HG03097 (cell line): ENCODE measurements around the gene ACTC1.
"Not testable (repeated sequence)": the region's sequence is repeated elsewhere in the genome, so short reads cannot be mapped to it uniquely, and the experiment has no call there.

Experiments used
- ATAC-seq: cut with Tn5 transposase; IDR thresholded peaks from one replicate; pipeline ENCODE4 v1.9.1; 2021; ENCODE audit not compliant: unreplicated experiment, low FRiP score

Gene ACTC1

DNA sequence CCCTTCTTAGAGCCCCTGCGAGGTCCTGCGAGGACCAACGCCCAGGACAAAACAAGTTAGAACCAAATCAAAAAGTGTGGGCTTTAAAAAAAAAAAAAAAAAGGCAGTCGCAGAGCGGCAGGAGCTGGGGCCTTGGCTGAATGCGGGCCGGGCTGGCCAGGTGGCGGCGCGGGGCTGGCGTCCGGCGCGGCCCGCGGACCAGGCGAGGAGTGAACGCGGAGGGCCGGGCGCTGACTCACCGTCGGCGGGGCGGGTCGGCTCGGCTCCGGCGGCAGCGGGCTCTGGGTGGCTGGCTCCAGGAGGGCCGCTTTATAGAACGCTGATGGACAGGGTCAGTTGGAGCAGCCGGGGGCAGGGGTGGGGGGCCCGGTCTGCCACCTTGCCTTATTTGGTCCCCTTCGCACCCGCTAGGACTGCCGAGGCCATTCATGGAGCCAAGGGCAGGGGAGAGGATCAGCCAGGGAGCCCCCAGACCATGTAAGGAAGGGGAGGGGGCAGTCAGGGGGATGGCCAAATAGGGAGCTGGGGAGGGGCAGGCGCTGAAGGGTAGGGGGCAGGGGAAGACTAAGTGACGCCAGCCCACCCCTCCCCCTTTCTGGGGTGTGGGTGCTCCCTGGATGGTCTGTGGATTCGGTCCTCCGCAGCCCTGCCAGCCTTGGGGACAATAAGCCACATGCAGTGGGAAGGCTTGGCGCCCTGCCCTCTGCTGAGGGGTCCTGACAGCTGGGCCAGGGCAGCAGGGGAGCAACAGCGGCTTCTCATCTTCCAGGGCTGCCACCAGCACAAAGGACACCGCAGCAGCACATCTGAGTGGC lies at the start of gene ACTC1:
TSS of gene ACTC1 (minus strand) at position 283 of the 815 bp plus-strand sequence. CDS start 741 bp downstream, outside the sequence.
- ATAC-seq, result no peak

DNA sequence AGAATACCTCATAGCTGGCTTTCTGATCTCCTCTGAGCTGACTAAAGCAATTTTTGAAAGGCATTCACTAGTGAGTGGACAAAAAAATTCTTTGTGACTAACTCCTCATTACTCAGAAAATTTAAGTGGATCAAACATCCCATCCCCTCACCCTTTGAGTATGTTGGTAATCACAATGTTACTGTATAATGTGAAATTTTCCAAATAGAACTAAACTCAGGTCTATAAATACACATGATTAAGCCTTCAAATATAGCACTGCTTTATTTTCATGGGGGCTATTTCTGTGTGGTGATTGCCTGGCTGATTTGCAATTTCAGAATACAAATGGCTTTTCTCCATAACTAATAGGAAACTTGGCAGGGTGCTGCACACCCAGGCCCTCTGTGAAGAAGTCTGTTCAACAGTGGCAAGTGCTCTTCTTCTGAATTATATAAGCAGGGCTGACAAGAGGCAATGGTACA lies 45.9 kb upstream of the ACTC1 start:
- no peak for ATAC-seq

DNA sequence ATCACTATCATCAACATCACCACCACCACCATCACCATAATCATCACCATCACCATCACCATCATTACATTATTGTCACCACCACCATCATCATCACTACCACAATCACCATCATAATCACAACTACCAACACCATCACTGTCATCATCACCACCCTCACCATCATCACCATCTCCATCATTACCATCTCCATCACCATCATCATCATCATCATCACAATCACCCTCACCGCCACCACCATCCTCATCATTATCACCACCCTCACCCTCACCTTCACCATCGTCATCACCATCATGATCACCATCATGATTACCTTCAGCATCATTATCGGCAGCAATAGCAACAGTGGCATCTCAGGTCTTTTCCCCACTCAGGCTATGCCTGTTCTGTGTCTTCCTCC lies 42.9 kb upstream of the ACTC1 start:
- ATAC-seq, result no peak

DNA sequence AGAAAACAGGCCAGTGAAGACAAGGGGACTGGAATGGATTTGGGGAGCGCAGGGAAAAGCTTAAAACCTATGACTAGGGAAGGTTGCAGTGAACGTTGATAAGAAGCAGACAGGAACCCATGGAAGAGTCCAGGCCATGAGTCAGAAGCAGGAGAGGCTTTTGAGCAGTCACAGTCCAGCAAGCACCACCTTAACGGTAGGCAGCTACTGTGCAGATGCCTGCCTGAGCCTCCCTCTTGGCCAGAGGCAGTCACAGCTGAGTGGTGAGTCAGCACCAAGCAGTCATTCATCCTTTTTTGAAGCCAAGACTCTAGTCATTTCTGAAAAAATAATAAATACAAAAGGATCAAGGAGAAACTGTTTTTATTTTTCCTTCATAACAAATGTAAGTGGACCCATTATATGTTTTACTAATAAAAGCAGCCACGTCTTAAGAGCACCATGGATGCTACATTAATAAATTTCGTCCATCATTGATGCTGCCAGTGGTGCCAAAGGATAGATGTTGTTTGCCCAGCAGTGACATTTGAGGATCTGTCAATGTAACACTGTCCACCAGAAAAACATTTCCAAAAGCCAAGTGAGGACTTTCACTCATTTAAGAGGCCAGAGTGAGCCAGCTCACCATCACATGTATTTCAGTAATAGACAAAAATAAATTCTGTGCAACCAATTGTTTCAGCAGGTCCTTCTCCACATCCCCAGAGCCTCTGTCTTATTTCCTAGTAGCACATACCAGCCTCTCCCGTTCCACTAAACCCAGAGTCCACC lies 42.1 kb upstream of the ACTC1 start:
- no peak for ATAC-seq

DNA sequence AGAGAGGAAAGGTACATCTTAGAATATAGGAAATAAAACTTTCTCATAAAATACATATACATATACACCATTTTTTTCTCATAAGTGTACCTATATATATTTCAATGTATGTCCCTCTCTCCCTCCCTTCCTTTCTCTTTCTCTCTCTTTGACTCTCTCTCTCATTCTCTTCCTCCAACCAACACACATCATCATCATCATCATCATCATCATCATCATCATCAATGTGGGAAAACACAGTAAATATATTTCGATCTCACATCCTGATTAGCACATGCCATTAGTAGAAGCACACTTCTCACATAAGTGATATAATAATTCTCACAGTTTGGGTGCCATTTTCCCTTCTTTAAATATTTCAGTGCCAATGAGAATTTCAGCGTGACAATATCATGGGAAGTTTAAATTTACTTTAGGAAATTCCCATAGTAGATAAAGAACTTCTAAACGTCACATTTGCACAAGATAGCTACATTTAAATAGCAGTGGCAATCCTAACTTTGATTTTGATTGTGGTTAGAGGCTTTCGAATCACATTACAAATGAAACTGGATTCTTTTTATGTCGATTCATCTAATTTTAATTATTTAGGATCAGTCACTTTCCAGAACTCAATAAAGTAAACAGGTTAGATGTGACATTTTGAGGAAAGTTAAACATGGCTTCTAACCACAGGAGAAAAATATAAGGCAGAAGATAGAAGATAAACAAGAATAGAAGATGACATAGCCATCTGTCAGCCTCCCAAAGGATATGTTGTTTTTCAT lies 33.0 kb upstream of the ACTC1 start:
- no peak for ATAC-seq

DNA sequence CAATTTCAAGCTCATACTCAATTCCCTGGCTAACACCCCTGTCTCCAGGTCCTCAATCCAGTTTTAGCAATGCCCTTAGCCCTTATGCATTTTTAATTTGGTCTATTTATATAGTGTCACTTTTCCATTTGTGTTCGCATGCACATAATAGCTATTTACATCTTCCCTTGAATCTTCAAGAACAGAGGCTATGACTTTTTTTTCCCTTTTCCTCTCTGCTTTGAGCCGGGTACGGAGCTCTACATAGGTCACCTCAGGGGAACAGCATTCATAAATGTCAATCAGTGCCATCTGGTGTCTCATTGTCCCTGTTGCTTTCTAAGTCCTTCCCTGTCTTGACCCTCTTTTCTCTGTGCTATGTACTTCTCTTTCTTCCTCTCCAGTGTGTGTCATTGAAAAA lies 26.5 kb upstream of the ACTC1 start:
- no peak for ATAC-seq

DNA sequence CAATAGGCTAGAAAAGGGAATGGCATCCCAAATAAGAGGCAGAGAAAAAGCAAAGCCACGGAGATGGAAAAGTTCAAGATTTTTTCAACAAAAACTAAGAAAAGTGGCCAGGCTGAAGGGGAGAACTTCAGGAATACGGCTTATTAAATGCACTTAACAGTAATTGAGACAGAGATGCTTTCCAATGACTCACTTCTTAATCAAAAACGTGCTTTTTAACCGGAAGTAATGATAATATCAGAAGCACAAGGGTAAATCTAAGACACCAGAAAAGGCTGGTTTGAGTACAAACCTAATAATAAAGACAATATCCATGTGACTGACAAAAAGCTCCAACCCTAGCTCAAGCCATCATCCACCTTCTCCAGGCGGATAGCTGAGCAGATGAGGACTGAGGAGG lies 24.8 kb upstream of the ACTC1 start:
- ATAC-seq, result no peak

DNA sequence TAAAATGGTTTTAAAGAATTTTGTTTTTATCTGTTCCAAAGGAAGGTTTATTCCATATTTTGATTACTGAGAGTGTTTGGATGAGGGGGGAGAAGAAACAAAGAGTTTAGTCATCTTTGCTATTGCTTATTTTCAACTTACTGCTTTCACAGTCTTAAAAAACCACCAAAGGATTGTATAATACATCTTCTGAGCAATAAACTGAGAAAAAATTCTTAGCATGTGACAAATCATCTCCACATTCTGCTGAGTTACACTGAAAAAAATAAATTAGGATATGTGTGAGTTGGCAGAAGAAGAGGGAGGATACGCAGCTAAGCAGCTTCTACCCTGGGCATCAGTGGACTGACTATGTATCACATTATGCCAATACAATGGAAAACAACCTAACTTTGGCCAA lies 23.2 kb upstream of the ACTC1 start:
- no peak for ATAC-seq

DNA sequence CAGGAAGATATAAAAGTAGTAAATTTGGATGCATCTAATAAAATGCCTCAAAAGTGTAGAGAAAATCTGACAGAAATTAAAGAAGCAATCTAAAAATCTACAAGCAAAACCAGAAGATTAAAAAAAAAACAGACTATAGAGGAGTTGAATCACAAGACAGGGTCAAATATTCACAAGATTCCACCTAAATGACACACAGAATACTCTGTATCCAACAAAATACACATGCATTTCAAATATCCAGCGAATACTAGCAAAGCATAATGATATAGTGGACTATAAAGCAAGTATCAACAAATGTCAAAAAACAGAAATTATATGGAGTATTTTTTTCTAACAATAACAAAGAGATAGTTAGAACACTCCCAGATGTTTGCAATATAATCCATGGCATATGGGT lies 20.5 kb upstream of the ACTC1 start:
- no peak for ATAC-seq

DNA sequence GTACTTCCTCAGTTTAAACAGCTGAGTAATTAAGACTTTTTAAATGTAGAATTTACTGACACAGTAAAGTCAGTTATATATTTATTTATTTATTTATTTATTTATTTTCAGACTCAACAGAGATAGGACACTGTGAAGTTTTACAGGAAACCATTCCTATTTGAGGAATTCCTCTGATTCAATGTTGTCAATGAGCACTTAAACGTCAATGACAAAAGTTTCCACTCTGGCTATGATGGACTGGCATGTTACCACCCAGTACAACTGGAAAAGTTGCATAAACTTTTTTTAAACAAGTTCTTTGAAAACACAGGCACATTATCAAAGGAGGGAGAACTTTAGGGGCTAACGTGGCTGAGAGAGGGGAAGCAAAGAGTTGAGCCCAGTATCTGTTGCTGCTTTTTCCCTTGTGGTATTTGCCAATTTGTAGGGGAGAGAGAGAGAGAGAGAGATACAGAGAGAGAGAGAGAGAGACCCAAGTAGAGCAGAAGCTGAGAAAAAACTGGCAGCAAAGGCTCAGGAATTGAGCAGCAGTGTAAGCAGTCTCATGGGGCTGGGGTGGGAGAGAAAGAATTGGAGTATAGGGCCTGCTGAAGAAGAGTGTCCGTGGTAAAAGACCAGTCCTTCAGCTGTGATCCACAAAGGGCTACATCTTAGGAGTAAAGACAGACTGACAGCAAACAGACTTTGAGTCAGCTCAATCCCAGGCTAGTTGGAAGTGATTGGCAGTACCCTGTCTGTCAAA lies 18.3 kb upstream of the ACTC1 start:
- ATAC-seq, result no peak

DNA sequence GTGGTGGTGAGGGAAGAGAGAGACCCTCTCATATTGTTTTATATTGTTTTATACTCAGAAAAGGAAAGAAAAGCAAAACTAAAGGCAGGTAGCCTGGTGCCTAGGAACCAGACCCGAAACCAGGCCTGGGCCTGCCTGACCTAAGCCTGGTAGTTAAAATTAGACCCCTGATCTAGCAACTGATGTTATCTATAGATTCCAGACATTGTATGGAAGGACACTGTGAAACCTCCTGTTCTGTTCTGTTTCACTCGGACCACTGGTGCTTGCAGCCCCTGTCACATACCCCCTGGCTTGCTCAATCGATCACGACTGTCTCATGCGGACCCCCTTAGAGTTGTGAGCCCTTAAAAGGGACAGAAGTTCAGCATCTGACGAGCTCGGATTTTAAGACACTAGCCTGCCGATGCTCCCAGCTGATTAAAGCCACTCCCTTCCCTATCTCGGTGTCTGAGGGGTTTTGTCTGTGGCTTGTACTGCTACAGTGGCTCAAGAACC lies 17.6 kb upstream of the ACTC1 start:
- not testable (repeated sequence) for ATAC-seq

DNA sequence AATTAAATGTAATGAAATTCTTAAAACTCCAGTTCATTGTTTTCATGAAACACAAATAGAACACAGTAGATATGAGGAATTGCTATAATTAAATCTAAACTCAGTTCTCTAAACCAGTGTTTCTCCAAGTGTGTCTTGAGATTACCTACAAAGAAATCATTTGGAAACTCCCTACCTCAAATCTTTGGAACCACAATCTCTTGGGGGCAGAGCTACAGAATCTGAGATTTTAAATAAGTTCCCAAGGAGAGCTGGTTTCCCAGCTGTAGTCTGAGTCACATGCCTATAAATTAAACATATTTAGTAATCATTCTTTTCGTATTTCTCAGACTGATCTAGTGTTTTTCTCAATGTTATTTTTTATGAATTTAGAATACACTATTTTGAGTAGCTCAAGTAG lies 17.0 kb upstream of the ACTC1 start:
- no peak for ATAC-seq

DNA sequence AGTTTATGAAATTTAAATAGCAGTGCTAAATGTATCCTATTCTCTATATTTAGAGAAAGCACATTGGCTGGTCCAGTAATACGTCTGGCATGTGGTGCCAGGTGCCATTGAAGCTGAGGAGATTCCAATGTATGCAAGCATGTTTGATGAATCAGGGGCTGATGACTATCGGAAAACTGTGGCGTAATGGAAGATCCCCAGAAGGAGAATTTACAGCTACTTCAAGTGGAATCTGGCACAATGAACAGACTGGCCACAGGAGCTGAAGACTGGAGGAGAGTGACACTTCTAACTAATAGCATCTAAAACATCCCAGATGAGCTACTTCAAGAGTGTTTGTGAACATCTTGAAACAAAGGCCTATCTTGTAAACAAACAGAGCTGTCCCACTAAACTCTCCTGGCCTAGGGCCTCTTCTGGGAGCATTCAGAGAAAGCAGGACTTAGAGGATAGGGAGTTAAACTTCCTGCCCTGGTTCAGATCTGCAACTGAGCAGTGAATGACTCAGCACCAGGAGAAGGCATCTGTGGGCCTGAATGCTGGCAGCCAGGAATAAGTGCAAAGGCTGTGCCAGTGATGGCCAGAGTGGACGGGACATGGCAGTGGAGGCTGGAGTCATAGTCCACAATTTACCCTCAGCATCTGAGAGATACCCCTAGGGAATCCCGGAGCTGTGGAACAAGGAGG lies 15.2 kb upstream of the ACTC1 start:
- ATAC-seq, result no peak

DNA sequence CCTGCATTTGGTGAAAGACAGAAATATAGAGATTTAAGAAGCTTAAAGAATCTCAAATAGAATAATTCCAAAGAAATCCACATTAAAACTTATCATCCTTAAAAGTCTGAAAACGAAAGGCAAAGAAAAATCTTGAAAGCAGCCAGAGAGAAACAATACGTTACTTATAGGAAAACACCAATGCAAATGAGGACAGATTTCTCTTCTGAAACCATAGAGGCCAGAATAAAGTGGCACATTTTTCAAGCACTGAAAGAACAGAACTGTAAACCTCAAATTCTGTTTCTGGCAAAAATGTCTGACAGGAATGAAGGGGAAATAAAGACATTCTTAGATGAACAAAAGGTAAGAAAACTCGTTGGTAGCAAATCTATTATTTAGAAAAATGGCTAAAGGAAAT lies 13.8 kb upstream of the ACTC1 start:
- ATAC-seq, result no peak

DNA sequence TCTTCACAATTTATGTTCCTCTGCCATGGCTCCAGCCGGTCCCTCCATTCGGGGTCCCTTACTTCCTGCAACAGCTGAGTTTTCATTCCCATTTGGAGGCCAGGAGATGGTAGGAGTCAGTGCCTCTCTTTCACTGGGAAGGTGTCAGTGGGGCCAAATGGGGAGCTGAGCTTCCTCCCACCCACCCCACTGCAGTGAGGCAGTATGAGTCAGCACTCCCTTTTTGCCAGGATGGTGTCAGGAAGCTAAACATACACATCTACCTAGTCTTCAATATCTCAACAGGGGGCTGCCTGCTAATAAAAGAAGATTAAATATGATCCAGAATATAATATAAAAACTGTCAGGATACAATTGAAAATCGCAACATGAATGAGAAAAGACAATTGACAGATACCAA lies 12.7 kb upstream of the ACTC1 start:
- no peak for ATAC-seq

DNA sequence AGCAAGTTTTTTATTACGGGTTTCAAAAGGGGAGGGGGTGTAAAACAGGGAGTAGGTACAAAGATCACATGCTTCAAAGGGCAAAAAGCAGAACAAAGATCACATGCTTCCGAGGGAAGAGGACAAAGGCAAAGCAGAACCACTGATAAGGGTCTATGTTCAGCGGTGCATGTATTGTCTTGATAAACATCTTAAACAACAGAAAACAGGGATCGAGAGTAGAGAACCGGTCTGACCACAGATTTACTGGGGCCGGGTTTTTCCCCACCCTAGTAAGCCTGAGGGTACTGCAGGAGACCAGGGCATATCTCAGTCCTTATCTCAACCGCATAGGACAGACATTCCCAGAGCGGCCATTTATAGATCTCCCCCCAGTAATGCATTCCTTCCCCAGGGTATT lies 11.9 kb upstream of the ACTC1 start:
- ATAC-seq, result not testable (repeated sequence)

DNA sequence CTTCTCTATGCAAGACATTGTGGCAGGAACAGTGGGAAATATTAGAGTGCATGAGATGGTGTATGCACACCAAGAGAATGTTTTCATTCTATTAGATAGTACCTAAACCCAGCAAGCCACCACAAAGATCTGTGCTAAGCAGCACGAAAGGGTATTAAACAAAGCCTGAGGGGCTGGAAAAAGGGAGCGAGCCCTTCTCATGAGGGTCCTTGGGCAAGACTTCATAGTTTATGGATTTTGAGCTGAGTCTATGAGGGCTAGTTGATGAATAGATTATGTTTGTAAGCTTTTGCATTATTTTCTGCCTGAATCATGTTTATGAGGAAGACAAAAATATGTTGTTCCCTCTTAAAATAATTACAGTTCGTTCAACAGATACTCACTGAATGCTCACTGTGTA lies 9.4 kb upstream of the ACTC1 start:
- ATAC-seq, result no peak

DNA sequence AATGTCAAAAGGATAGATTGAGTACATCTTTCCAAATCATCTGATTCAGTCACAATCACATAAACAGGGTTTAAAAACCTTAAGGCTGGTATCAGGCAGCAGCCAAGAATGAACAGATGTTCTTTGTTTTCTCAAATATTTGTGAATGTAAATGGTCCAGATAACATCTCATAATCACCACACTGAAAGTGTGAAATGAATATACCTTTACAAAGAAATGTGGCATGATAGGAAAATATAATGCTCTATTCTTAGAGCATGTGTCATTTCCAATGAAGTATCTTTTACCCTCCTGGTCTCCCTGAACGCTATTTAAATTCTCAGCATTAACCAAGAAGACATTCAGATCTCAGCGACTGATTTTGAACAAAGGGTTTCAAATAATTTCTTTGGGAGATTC lies 8.8 kb upstream of the ACTC1 start:
- ATAC-seq, result no peak

DNA sequence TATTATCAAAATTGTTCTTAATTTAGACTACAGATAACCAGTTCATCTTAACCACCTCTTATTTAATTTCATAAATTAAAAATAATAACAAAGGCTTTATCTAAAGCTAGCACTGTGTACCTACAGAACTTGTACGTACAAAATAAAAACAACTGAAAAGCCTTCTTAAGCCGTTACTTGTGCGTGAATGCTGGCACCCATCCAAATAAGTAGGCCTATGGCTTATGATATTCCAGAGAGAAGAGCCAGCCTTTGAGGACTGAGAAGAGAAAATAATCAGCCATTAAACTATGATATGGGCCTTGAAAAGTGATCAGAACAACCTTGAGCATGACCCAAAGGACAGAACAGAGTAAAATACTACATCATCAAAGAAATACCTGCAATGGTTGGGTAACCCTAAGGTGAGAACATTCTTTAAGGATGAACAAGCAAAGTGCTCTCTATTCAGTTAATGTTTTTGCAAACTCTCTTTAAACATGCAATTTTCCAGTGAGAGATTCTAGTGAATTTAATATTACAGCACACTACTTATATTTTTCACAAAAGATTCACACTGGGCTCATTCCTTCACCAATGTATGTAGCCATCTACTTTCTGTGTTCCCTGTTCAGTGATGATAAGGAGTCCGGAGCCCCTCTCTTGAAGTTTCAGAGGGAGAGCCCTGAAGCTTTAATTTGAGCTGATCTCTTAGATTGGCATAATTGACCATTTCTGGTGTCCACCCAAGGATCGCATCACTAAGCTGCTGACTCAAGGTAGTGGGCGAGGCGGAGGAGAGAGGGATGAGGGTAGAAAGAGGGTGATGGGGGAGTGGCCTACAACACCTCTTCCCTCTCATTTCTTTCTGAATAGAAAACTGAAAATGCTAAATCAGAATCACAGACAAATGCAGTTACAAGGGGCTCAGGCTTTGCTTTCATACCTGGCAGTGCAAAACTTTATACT lies 7.7 kb upstream of the ACTC1 start:
- no peak for ATAC-seq
